ENCODE results near the gene ANKRD33B.

GRCh38 chr5:10525124-10525495 is 38.8 kb upstream of the ANKRD33B start:
- TF ChIP-seq CHD2 (IDR thresholded peaks at IDR 0.05; ENCODE audit: low read depth, low read length) (no peak), ATF3 (CRISPR knock-in tag; IDR thresholded peaks at IDR 0.05) (no peak), KLF16 (CRISPR knock-in tag; IDR thresholded peaks at IDR 0.05) (no peak), E2F1 (CRISPR knock-in tag; IDR thresholded peaks at IDR 0.05) (no peak), POLR2A (IDR thresholded peaks at IDR 0.05; ENCODE audit: insufficient read depth in 1 of 2, low read depth in 2 of 2, low read length in 2 of 2) (no peak), EZH2 (conservative IDR thresholded peaks at IDR 0.05; ENCODE audit: low read depth, low read length) (no peak)
- TF ChIP-seq, protein P1, sequence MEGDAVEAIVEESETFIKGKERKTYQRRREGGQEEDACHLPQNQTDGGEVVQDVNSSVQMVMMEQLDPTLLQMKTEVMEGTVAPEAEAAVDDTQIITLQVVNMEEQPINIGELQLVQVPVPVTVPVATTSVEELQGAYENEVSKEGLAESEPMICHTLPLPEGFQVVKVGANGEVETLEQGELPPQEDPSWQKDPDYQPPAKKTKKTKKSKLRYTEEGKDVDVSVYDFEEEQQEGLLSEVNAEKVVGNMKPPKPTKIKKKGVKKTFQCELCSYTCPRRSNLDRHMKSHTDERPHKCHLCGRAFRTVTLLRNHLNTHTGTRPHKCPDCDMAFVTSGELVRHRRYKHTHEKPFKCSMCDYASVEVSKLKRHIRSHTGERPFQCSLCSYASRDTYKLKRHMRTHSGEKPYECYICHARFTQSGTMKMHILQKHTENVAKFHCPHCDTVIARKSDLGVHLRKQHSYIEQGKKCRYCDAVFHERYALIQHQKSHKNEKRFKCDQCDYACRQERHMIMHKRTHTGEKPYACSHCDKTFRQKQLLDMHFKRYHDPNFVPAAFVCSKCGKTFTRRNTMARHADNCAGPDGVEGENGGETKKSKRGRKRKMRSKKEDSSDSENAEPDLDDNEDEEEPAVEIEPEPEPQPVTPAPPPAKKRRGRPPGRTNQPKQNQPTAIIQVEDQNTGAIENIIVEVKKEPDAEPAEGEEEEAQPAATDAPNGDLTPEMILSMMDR (CRISPR knock-in tag; IDR thresholded peaks at IDR 0.05), result no peak
- TF ChIP-seq, protein P2, sequence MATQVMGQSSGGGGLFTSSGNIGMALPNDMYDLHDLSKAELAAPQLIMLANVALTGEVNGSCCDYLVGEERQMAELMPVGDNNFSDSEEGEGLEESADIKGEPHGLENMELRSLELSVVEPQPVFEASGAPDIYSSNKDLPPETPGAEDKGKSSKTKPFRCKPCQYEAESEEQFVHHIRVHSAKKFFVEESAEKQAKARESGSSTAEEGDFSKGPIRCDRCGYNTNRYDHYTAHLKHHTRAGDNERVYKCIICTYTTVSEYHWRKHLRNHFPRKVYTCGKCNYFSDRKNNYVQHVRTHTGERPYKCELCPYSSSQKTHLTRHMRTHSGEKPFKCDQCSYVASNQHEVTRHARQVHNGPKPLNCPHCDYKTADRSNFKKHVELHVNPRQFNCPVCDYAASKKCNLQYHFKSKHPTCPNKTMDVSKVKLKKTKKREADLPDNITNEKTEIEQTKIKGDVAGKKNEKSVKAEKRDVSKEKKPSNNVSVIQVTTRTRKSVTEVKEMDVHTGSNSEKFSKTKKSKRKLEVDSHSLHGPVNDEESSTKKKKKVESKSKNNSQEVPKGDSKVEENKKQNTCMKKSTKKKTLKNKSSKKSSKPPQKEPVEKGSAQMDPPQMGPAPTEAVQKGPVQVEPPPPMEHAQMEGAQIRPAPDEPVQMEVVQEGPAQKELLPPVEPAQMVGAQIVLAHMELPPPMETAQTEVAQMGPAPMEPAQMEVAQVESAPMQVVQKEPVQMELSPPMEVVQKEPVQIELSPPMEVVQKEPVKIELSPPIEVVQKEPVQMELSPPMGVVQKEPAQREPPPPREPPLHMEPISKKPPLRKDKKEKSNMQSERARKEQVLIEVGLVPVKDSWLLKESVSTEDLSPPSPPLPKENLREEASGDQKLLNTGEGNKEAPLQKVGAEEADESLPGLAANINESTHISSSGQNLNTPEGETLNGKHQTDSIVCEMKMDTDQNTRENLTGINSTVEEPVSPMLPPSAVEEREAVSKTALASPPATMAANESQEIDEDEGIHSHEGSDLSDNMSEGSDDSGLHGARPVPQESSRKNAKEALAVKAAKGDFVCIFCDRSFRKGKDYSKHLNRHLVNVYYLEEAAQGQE (IDR thresholded peaks at IDR 0.05; ENCODE audit: borderline replicate concordance in 1 of 2, low read depth in 1 of 2, low read length in 2 of 2), result no peak
- TF ChIP-seq, protein P3, sequence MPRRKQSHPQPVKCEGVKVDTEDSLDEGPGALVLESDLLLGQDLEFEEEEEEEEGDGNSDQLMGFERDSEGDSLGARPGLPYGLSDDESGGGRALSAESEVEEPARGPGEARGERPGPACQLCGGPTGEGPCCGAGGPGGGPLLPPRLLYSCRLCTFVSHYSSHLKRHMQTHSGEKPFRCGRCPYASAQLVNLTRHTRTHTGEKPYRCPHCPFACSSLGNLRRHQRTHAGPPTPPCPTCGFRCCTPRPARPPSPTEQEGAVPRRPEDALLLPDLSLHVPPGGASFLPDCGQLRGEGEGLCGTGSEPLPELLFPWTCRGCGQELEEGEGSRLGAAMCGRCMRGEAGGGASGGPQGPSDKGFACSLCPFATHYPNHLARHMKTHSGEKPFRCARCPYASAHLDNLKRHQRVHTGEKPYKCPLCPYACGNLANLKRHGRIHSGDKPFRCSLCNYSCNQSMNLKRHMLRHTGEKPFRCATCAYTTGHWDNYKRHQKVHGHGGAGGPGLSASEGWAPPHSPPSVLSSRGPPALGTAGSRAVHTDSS (CRISPR knock-in tag; conservative IDR thresholded peaks at IDR 0.05), result no peak
- TF ChIP-seq, protein P4, sequence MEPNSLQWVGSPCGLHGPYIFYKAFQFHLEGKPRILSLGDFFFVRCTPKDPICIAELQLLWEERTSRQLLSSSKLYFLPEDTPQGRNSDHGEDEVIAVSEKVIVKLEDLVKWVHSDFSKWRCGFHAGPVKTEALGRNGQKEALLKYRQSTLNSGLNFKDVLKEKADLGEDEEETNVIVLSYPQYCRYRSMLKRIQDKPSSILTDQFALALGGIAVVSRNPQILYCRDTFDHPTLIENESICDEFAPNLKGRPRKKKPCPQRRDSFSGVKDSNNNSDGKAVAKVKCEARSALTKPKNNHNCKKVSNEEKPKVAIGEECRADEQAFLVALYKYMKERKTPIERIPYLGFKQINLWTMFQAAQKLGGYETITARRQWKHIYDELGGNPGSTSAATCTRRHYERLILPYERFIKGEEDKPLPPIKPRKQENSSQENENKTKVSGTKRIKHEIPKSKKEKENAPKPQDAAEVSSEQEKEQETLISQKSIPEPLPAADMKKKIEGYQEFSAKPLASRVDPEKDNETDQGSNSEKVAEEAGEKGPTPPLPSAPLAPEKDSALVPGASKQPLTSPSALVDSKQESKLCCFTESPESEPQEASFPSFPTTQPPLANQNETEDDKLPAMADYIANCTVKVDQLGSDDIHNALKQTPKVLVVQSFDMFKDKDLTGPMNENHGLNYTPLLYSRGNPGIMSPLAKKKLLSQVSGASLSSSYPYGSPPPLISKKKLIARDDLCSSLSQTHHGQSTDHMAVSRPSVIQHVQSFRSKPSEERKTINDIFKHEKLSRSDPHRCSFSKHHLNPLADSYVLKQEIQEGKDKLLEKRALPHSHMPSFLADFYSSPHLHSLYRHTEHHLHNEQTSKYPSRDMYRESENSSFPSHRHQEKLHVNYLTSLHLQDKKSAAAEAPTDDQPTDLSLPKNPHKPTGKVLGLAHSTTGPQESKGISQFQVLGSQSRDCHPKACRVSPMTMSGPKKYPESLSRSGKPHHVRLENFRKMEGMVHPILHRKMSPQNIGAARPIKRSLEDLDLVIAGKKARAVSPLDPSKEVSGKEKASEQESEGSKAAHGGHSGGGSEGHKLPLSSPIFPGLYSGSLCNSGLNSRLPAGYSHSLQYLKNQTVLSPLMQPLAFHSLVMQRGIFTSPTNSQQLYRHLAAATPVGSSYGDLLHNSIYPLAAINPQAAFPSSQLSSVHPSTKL (CRISPR knock-in tag; IDR thresholded peaks at IDR 0.05), result no peak
- TF ChIP-seq, protein P5, sequence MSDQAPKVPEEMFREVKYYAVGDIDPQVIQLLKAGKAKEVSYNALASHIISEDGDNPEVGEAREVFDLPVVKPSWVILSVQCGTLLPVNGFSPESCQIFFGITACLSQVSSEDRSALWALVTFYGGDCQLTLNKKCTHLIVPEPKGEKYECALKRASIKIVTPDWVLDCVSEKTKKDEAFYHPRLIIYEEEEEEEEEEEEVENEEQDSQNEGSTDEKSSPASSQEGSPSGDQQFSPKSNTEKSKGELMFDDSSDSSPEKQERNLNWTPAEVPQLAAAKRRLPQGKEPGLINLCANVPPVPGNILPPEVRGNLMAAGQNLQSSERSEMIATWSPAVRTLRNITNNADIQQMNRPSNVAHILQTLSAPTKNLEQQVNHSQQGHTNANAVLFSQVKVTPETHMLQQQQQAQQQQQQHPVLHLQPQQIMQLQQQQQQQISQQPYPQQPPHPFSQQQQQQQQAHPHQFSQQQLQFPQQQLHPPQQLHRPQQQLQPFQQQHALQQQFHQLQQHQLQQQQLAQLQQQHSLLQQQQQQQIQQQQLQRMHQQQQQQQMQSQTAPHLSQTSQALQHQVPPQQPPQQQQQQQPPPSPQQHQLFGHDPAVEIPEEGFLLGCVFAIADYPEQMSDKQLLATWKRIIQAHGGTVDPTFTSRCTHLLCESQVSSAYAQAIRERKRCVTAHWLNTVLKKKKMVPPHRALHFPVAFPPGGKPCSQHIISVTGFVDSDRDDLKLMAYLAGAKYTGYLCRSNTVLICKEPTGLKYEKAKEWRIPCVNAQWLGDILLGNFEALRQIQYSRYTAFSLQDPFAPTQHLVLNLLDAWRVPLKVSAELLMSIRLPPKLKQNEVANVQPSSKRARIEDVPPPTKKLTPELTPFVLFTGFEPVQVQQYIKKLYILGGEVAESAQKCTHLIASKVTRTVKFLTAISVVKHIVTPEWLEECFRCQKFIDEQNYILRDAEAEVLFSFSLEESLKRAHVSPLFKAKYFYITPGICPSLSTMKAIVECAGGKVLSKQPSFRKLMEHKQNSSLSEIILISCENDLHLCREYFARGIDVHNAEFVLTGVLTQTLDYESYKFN (CRISPR knock-in tag; conservative IDR thresholded peaks at IDR 0.05), result no peak
- TF ChIP-seq, protein P6, sequence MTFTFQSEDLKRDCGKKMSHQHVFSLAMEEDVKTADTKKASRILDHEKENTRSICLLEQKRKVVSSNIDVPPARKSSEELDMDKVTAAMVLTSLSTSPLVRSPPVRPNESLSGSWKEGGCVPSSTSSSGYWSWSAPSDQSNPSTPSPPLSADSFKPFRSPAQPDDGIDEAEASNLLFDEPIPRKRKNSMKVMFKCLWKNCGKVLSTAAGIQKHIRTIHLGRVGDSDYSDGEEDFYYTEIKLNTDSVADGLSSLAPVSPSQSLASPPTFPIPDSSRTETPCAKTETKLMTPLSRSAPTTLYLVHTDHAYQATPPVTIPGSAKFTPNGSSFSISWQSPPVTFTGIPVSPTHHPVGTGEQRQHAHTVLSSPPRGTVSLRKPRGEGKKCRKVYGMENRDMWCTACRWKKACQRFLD (CRISPR knock-in tag; IDR thresholded peaks at IDR 0.05; ENCODE audit: borderline replicate concordance), result no peak
